Hematopoietic multipotent progenitor cell treated with erythropoietin and hydrocortisone succinate and interleukin-3 and kit ligand, for 15 days (in vitro differentiated cells): Measurements from ENCODE around the gene ATRIP.

Experiments
- DNase-seq: peaks from one replicate; pipeline ENCODE4 v3.0.0-alpha.2; 2015; ENCODE audit warnings: low spot score

Gene ATRIP

GRCh38 chr3:48504051-48504946 is 57.8 kb downstream of the ATRIP start, which contains the start of gene SHISA5:
Gene SHISA5 (minus strand): TSS chr3:48504174. CDS start chr3:48504094, 80 bp downstream.
- DNase-seq: peak; percentile 59

- no peak for DNase-seq
Observed at GRCh38 chr3:48505146-48505545, 58.6 kb downstream of the ATRIP start.

DNA sequence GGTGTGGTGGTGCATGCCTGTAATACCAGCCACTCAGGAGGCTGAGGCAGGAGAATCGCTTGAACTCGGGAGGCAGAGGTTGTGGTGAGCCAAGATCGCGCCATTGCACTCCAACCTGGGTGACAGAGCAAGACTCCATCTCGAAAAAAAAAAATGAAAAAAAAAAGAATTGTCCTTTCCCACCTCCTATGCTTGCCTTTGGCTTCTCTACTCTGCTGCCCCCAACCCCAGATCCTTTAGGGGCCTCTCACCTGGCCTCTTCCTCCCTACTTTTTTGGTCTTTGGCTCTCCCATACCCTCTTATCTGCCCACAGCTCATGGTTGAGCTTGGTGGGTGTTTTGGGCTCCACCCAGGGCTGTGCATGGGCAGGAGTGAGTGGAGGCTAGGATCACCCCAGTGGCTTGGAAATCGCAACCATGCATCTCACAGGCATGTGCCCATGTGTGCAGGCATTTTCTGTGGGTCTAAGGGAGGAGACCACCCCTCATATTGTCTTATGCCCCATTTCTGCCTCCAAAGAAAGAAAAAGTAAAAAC is 59.5 kb downstream of the ATRIP start:
- DNase-seq: peak; percentile 70

GRCh38 chr3:48507256-48508061 is 60.9 kb downstream of the ATRIP start:
- DNase-seq: peak; percentile 71

- DNase-seq: no peak
Observed at GRCh38 chr3:48511551-48511950, 65.0 kb downstream of the ATRIP start.

- DNase-seq: no peak
Observed at GRCh38 chr3:48514431-48515227, 68.1 kb downstream of the ATRIP start.
